GM12801 (cell line): ENCODE measurements around the gene ERBIN.

Source experiments
- CTCF ChIP-seq: IDR thresholded peaks from one replicate; pipeline ENCODE4 v1.5.1; 2011; ENCODE audit warnings: control low read depth; ENCODE audit not compliant: insufficient read length; ENCODE audit errors: extremely low read depth

ERBIN gene

DNA sequence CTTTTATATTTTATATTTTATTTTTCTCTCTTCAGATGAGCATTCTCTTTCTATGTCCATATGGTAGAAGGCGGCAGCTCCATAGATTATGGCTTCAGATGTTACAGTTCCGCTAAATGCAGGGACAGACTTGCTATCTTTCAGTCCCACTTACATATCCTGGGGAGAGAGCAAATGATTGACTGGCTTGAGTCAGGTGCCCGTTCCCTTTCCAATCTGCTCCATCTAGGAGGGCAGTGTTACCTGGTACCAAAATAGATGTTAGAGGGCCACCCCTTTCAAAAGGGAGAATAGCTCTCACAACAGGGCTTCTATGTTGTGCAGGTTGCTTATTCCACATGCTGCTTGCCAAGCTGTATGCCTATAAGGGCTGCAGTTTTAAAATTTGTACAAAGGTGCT lies 45.3 kb downstream of the ERBIN start:
- no peak for TF ChIP-seq CTCF

DNA sequence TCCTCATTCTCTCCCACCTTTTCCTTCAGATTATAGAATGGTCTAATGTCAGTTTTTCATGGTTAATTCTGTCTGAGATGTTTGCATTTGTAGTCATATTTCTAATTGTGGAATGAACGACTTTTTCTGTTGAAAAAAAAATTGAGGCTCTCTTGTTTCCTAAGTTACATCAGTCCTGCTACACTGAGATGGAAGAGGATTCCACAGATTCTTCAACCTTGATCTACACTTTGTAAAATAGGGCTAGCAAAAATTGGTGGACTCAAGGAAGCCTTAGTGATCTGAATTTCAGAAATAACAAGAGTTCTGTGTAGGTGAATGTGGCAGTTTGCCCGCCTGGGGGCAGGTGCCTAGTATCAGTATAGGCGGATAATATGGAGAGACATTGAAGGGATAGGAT lies 51.9 kb downstream of the ERBIN start:
- no peak for TF ChIP-seq CTCF

DNA sequence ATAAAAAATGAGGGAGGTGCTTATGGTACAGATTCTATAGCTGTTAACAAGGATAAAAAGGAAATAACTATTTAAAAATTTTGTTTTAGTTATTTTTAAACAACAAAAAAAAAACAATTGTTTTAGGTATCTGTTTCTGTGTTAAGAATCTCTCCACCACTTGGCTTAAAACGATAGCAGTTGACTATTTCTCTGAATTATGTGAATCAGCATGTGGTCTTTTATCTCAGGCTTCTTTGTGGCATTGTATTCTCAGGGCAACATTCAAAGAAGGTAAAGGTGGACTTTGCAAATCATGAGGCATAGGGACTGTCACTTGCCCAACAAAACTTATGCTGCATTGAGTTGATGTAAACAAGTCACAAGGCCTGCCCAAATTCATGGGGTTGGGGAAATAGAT lies 55.2 kb downstream of the ERBIN start:
- TF ChIP-seq CTCF, result no peak

GRCh38 chr5:65981969-65982619 lies 55.7 kb downstream of the ERBIN start:
- no peak for TF ChIP-seq CTCF

DNA sequence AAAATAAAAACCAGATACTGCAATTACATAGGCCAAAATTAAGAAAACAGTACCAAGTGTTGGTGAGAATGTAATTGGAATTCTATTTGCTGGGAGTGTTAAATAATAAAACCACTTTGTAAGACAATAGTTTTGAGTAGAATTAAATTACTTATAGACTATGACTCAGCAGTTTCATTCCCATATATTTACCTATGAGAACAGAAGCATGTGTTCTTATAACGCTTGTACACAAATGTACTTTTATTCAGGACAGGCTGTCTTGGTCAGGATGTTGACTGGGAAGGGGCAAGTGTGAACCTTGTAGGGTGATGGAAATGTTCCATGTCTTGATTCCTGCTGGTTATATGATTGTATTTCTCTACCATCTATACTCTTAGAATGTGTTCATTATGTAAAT lies 56.3 kb downstream of the ERBIN start:
- no peak for TF ChIP-seq CTCF

GRCh38 chr5:65984098-65984885 lies 57.9 kb downstream of the ERBIN start:
- no peak for TF ChIP-seq CTCF

GRCh38 chr5:65986050-65986451 lies 59.7 kb downstream of the ERBIN start:
- TF ChIP-seq CTCF, result no peak
